Stimulated activated CD4-positive, alpha-beta T cell treated with anti-CD3 and anti-CD28 coated beads, Interleukin-2, amount 100 ng/mL, for 24 hours (primary cell): ENCODE data around the gene MPP4.

ENCODE experiments used
- DNase-seq, 2 donors: peaks; one replicate each; pipeline ENCODE4 v3.0.0-alpha.2; 2020

Gene MPP4

DNA sequence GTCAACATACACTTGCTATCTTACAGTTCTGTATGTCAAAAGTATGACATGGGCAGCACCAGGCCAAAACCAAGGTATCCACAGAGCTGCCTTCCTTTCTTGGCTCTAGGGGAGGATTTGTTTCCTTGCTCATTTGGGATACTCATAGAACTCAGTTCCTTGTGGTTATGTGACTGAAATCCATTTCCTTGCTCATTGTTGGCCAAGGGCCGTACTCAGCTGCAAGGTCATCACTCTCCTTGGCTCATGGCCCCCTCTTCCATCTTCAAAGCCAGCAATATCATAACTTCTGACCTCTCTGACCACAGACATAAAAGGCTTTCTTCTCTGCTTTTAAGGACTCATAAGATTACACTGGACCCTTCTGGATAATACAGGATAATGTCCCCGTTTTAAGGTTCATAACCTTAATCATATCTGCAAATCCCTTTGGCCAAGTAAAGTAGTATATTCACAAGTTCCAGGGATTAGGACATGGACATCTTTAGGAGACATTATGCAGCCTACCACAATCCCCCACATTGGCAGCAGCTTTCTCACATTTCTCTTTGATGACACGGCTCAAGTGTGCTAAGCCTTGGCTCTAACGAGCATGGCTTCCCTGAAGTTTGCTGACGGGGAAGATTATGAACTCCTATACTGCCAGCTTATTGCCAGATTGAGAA is 76.0 kb downstream of the MPP4 start:
- DNase-seq: no peak

DNA sequence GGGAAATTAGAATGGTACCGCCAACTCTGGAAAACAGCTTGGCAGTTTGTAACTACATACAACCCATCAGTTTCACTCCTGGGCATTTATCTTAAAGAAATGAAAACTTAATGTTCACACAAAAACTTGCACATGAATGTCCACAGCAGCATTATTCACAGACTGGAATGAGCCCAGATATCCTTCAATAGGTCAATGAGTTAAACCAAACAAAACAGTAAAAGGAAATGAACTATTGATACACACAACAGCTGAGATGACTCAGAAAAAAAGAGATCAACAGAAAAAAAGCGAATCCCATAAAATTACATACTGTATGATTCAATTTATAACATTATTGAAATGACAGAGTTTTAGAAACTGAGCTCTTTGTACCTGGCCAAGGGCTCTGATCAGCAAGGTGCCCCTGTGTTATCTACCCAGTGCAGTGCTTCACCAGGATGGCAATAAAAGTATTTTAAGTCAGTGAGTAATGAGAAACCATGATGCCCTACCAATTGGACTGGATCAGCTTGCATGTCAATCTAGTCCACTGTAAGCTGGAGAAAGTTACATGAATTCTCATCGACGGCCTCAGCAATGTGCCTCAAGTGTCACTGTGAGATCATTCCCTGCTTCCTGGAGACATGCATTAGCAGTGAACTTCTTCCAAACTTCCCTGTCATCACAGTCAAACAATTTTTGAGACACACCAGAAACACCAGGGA is 77.0 kb downstream of the MPP4 start:
- no peak for DNase-seq

GRCh38 chr2:201618744-201619662 is 79.4 kb downstream of the MPP4 start:
- peak in 1 of 2 donors; percentile 15 for DNase-seq

DNA sequence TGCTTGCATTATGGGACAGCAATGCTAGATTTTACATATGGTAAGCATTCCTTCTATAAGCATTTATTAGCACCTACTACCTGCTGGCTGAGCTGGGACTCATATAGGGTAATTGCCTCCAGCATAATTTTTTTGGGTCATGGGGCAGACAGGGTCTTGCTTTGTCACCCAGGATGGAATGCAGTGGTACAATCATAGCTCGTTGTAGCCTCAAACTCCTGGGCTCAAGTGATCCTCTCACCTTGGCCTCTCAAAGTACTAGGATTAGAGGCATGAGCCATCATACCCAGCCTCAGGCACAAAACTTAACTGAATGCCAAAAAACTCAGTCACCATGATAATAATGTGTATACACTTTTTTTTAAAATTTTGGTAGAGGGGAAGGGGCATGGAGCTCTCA is 90.4 kb downstream of the MPP4 start:
- DNase-seq: no peak

- DNase-seq: no peak
These were observed 90.9 kb downstream of the MPP4 start for GRCh38 chr2:201607568-201607967.

DNA sequence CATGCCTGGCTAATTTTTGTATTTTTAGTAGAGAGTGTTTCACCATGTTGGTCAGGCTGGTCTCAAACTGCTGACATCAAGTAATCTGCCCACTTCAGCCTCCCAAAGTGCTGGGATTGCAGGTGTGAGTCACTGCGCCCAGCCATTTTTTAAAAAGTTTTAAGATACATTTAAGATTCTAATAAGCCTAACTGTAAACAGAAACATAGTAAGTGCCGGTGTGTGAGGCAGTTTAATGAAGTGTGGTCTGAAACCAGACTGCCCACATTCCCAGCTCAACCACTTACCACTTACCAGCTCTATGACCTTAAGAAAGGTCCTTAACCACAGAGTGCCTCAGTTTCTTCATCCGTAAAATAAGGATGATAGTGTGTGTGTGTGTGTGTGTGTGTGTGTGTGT is 97.5 kb downstream of the MPP4 start:
- DNase-seq: no peak

DNA sequence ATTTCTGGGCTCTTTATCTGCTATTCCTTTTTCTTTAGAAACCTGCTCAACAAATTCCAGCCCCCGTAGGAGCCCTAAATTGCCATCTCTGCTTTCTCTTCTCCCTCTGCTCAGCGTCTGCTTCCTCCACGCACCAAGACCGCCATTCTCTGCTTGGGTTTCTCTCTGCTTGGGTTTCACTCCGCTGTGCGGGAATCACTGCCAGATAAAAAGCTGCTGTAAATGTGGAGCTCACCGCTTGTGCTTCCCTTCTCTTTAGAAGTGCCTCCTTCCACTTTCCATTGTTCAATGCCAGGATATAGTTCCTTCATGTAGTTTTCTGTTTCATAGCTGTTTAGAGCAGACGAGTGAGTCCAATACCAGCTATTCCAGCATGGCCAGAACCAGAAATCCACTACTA is 101.0 kb downstream of the MPP4 start:
- no peak for DNase-seq
